NT2/D1 (cell line): ENCODE results near the gene TTC4.

Experiments used
- SUZ12 ChIP-seq: IDR thresholded peaks from 2 replicates; pipeline ENCODE4 v1.6.1; 2011; ENCODE audit not compliant: insufficient read length, insufficient read depth; ENCODE audit errors: extremely low read depth
- ZNF274 ChIP-seq: IDR thresholded peaks from 2 replicates; pipeline ENCODE4 v1.6.1; 2011; ENCODE audit warnings: mild to moderate bottlenecking, low read depth, low read length

GRCh38 chr1:54685335-54685905 is 30.2 kb upstream of the TTC4 start:
- TF ChIP-seq SUZ12 (no peak), ZNF274 (no peak)
